Endometrial microvascular endothelial cells (primary cell): ENCODE data around the gene HOOK2. TPM values are rescaled to one million over a fixed set of nuclear protein-coding genes. Genes with fewer than 3 reads are reported as not detected.

Source experiments
- in situ Hi-C: cut with HindIII; loops from 2 replicates; pipeline ENCODE4 v1.10.0; 2017; ENCODE audit warnings: low sequenced_read_pairs, low pct_unique_long_range_greater_than_20kb; ENCODE audit errors: inconsistent ontology term
- total RNA-seq: library from RNA; depleted of rRNA; stranded (reverse); fragments of >200 nt; gene quantifications from one replicate; pipeline ENCODE4 v1.2.3, GENCODE V29; 2015; ENCODE audit errors: inconsistent ontology term

Gene HOOK2
- total RNA-seq, 1 donor from 2014 or later: 6.6 TPM

DNA sequence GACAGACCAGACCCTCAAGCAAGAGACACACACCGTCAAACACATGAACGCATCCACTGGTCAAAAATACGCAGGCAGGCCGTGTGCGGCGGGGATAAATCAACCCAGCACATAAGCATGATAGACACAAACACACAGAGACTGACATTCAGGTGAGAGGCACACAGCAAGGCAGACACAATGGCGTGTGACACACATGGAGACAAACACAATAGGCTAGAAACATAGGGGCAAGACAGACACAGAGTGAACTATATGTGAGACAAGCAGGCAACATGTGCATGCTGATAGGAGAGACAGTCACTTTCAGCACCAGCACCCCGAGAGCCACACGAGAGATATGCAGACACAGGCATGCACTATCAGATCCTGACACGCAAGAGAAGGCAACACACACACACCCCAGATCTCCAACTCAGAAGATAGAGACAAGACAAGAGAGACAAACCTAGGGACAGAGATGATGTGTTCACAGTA, 9.1 kb upstream of the HOOK2 start:
- in situ Hi-C loops: no loop called here

DNA sequence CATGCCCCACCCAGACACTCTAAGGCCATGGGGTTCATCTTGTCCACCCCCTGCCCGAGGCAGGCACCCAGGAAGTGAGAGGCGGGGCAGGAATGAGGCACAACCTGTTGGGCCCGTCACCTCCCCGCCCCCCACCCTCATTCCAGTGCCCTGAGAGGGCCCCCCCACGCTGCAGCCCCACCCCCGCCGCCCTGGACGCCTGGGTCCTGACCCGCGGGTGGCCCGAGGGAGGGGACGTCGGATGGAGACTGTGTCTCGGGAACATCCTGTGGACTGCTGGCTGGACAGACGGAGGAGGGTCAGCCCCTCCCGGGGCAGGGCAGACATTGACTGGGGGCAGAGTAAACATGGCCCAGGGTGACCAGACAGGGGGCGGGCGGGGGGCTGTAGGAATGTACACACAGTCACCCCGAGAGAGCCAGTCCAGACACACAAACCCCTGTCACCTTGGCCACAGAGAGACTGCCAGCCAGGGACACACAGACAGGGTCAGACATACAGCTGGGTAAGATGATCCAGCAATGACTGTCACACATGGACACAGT, 8.6 kb upstream of the HOOK2 start:
- in situ Hi-C loops: no loop called here

DNA sequence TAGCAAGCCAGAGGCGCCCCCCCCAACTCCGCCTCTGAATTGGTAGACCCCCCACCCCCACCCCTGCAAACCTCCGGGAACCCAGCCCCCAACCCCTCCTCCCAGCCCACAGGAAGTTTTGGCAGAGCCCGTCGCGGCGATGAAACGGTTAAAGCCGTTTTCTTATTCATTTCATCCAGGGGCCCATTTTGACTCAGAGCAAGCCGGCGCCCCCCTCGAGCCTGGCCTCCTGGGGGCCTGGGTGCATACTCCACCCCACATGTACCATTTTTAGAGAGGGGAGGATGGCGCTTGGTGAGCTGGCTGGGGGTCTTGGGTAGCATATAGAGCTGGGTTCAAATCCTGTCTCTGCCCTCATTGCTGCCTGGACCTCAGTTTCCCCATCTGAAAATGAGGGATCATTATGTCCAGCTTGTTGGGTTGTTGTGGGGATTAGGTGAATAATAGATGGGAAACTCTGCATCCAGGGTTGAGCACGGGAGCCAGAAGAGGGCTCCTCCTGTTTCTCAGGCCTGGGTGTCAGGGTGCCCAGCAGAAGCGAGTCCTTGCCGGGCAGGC, 8.0 kb upstream of the HOOK2 start:
- in situ Hi-C loops: no loop called here

DNA sequence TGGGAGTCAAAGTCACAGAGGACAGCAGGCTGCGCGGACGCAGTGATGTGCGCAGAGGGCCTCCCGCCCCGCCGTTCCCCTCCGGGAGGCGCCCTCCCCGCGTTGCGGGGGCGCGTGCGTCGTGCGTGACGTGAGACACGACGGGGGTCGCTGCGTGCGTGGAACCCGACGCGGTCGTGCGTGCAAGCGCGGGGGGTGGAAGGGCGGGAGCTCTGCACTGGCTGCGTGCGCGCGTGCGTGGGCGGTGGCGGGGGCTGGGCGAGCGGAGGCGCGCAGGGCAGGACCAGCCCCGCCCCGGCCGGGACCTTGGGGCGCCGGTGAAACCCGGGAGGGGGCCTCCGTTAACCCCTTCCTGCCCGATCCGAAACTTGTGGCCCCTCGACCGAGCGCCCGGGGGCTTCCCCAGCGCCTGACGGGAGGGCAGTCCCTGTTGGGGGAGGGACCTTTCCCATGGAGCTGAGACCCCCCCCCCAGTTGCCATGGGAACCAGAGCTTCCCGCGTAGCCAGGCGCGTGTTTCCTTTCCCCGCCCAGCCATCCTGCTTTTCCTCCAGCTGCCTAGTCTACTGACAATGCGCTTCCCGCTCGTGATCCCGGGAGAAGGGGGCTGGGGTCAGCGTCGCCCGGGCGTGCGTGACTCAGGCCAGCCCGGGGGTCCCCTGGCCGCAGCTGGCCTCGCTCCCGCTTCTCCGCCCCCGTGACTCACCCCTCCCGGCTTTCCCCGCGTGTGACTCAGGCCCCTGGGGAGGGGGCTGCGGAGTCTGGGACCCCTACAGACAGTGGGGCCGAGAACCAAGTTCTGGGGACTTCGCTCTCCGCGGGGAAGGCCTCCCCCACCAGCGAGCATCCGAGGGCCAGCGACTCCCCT, 7.3 kb upstream of the HOOK2 start:
- in situ Hi-C loops: no loop called here

DNA sequence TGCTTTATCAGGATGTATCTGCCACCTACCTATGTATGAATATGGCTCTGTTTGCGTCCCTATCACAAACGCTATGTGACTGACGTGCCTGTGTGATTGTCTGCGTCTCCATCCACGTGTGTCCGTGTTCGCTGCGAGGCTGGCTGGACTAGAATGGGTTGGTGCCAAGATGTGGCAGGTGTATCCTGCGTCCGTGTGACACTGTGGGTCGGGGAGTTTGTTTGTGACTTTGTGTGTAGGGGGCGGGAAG, 6.7 kb upstream of the HOOK2 start:
- in situ Hi-C loops: no loop called here

DNA sequence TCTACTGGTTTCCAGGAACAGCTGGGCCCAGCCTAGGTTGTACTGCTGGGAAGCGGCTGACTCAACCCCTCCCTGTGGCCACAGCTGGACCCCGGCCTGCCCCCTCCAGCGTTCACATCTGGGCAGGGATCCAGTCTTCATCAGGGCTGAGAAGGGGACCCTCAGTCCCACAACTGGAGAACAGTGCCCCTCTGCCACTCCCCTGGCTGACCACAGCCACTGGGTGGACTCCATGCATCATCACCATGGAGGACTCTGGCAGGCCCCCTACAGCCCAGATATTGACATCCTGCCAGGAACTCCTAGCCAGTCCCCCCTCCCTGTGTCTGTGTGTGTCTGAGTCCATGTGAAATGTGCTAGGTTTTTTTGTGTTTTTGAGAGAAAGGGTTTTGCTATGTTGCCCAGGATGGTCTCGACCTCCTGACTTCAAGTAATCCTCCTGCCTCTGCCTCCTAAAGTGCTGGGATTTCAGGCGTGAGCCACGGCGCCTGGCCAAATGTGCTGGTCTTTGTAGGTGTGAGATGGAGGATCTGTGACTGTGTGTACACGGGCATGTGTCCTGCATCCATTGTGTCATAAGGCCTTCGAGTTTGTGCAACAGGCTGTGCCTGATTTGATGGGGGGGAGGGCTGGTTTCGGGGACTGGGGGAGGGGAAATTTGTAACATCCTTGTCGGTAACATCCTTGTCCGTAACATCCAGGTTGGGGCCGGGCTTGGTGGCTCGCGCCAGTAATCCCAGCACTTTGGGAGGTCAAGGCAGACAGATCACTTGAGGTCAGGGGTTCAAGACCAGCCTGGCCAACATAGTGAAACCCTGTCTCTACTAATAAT, 4.0 kb upstream of the HOOK2 start:
- in situ Hi-C loops: no loop called here

DNA sequence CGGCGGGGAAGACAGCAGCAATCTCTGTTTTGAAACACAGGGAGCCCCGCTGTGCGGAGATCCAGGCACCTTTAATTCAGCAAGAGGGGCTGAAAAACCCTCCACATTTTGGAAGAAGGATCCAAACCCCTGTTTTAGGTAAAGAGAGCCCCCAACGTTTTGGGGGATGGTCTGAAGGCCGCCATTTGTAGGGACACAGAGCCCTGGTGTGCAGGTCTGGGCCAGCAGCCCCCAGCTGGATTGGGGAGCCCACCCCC, 3.5 kb upstream of the HOOK2 start:
- in situ Hi-C loops: no loop called here

DNA sequence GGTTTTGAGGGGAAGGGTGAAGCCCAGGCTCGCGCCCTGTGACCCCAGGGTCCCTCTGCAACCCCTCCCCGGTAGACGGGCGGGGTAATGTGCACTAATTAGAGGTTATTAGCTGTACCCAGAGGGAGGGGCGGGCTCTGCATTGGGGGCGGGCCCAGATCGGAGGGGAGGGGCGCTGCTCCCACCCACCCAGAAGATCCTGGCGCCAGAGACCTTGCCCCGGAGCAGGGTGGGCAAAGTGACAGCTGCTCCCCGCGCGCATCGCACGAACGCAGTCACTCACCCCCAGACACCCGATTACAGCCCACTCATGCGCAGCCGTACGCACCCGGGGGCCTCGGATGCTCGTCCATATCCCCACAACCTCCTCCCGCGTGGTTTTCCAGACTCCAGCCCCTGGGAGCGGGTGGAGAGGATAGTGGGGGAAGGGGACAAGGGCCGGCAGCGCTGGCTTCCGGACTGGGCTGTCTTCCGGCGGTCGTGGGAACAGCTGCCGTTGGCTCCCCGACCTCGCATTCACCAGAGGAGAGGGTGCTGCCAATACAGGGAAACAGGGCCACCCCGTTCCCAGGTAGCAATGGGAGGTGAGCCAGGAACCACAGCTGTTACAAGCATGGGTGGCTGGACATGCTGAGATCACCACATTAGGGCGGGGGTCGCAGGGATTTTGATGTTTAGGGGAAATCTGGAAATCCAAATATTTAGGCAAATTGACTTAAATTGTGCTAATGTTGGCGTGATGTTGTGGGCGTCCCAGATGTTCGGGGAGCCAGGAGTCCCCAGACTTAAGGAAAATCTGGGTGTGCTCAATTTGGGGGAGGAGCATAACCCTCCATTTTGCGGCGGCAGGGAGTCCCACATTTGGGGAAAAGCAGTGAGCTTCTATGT, 2.9 kb upstream of the HOOK2 start:
- in situ Hi-C loops: no loop called here

DNA sequence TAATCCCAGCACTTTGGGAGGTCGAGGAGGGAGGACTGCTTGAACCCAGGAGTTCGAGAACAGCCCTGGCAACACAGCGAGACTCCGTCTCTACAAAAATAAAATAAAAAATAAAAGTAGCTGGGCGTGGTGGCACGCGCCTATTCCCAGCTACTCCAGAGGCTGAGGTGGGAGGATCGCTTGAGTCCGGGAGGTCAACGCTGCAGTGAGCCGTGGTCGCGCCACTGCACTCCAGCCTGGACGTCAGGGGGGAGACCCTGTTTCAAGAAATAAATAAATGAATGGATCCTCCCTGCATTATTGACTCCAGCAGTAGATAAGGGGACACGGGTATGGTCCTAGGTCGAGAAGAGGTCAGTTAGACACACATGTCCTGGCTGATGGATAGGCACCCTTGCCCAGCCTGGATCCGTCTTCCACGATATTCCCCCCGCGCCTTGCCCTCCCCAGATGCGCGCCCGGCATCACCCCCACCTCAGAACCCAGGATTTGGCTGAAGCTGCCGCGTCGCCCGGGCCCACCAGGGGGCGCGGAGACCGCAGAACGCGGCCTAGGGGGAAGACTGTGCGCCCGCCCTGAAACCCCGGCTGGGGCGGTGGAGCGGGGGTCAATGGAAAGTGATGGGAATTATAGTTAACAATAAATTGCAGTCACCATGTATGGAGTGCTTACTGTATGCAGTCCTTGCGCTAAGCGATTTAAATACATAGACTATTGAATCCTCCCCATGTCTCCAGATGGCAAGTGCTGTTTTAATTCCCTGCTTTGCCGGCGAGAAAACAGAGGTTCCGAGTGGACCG, 2.1 kb upstream of the HOOK2 start:
- in situ Hi-C loops: no loop called here

DNA sequence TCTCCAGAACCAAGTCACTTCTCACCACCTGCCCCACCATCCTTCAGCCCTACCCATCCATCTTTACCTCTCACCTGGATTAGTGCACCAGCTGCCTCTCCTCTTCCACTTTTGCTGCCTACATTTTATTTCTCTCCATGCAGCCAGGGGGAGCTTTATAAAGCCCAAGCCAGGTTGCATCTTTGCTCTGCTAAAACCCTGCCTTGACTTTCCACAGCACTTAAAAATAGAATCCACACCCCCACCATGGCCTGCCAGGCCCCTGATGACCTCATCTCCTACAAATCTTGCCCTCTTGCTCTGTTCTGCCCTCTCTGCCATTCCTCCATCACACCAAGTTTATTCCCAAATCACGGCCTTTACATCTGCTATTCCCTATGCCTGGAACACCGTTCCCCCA, 1.8 kb downstream of the HOOK2 start:
- in situ Hi-C loops: no loop called here

DNA sequence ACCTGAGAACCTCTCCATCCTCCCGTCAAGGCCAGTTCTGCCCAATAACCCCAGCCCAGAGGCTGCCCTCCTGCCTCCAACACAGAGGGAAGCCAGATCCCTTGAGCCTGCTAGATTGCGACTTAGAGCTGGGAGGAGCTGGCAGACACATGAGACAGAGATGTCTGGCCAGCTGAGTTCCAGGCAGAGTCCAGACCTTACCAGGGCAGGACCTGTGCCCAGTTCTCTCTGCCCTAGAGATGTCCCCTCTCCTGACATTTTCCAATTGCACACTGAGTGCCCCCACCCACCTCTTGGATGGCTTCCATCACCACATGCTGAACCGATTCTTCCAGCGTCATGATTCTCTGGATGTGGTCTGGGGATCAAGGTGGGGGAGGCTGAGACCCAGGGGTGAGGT, 3.0 kb downstream of the HOOK2 start:
- in situ Hi-C loops: no loop called here

DNA sequence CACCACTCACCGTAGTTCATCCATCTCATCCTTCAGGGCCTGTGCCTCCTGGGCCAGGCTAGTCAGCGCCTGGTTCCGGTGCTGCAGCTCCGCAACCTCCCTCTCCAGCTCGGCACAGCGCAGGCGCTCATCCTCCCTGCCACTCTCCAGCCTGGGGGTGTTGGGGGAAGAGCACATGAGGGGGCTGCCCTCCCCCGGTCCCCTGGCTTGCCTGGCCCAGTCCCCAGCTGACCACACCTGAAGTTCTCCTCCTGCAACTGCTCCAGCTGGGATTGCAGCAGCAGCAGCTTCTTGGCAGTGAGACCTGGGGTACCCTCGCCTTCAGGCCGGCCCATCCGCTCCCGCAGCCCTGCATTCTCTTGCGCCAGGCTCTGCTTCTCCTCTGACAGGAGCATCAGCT, 4.4 kb downstream of the HOOK2 start:
- in situ Hi-C loops: no loop called here

DNA sequence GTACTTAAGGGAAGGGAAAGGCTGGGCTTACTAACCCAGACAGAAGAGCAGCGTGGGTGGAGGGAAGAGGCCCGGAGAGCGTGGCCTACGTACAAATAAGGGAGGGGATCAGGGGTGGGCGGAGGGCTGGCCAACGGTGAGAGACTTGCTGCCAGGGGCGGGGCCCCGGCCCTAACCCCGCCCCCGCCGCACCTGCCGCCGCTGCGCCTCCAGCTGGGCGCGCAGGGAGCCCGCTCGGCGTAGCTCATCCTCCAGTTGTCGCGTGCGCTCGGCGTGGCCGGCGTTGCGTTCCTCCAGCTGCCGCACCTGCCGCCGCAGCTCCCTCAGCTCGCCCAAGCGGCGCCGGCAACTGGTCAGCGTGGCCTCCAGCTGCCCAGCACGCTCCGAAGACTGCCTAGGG, 5.7 kb downstream of the HOOK2 start:
- in situ Hi-C loops: no loop called here

DNA sequence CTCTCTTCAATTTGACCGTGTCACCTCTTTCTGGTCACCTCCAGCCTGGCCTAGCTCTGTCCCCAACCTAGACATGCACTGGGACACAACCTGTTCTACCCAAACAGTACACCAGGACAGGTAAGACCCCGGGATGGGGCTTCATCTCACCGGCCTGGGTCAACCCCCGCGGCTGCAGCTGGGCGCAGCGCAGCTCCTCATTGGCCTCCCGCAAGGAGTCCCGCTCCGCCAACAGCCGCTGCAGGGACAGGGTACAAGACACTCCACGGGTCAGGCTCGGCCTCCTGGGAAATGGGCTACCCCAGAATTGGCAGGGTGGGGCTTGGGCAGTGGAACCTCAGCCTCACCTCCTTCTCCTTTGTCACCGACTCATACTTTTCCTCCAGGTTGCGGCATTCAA, 7.7 kb downstream of the HOOK2 start:
- in situ Hi-C loops: no loop called here

DNA sequence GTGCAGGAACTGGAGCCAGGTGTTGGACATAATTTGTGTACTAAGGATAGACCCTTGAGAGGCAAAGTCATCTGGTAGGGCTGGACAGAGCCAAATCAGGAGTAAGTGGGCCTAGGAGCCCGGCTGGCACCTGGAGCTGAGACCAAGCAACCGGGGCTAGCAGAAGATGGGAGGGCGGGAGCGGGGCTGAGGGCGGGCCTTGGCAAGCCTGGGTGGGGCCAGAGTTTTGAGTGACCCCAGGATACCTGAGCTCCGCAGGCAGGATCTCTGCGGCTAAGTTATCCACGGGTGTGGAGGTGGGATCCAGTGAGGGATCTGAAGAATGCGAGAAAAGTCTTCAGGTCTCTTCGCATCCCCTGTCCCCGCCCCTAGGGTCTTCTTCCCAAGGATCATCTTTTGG, 8.2 kb downstream of the HOOK2 start:
- in situ Hi-C loops: no loop called here

DNA sequence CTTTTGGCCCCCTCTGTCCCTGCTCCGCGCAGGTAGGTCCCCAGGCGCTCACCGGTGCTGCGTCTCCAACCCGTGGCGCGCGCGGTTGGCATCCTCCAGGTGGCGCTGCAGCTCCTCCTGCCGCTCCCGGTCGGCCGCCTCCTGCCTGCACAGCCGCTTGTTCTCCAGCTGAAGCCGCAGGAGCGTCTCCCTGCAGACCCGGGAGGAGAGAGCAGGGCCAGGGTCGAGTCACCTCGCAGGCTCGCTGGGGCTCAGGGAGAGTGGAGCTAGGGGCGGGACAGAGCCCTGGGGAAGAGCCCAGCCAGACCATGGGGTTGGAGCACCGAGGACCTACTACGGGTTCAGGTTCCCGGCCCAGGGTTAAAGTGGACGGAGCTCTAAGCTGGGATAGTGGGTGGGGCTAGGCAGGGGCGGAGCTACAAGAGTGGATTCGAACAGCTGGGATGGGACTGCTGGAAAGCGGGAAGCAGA, 9.3 kb downstream of the HOOK2 start:
- in situ Hi-C loops: no loop called here

DNA sequence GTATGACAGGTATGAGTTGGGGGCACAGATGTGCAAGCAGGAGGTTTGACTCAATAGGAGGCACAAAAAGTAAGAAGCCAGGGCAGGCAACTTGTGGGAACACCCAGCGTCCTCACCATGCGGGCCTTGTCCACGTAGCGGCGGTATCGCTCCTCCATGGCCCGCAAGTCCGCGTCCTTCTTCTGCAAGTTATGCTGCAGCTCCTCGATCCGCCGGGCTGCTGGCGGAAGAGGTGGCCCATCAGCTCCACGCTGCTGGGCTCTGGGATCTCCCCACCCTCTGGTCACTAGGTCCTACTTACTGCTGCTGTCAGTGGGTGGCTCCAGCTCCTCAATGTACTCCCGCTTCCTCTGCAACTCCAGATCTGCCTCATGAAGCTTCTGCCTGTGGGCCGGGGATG, 10.7 kb downstream of the HOOK2 start:
- in situ Hi-C loops: no loop called here

DNA sequence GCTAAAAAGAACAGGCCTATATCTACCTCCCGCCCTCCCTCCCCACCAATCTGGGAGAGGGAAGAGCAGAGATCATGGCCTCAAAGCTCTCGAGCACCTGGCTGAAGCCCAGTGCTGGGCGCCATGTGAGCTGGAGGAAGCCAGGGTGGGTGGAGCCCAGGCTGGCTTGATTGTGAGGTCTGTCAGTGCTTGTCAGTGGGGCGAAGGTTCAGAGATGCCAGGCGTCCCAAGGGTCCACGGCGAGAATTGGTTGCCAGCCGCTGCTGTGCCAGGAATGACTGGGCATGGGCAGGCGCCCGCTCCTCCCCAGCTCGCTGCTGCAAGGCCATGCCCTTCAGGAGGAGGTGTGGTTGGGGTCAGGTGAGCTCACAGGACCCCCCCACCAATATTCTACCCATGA, 12.3 kb downstream of the HOOK2 start:
- in situ Hi-C loops: no loop called here
